ENCODE measurements around the gene PBOV1.
"Not testable (repeated sequence)": the region's sequence is repeated elsewhere in the genome, so short reads cannot be mapped to it uniquely, and the experiment has no call there.

The PBOV1 gene

DNA sequence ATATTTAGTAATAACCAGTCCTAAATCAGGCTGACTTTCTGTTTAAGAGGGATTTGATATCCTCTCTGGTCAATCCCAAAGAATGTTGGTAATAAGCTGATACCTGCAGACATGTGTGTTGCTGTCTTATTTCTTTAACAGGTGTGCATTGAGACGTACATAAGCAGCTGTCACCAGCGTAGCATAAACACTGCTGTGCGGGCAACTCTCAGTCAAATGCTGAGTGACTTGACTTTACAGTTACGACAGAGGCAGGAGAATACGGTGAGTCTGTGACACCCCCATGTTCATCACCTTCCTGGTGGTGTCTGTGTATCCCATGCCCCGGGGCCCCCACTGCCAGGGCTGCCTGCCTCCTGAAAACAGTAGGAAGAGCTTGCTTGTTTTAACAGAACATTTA lies 20.1 kb upstream of the PBOV1 start:
- no peak for DNase-seq (ENCODE audit: low read depth)

DNA sequence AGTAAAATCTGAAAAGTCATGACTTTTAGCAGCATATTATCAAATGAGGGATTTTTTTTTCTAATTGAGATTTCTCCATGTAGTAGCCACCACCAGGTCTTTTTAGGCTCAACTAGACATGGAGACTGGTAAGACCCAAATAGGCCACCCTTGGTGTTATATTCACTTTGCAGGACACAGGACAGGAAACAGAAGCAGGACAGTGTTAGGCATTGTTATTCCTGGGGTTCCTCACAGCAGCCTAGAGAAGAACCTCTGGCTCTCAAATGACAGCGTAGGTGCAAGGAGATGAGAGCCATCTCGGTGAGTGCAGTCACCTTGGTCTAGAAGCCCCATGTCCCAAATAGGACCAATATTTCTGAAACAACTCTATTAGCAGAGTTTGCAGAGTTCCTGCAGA lies 19.2 kb upstream of the PBOV1 start:
- DNase-seq (ENCODE audit: low read depth), result no peak

DNA sequence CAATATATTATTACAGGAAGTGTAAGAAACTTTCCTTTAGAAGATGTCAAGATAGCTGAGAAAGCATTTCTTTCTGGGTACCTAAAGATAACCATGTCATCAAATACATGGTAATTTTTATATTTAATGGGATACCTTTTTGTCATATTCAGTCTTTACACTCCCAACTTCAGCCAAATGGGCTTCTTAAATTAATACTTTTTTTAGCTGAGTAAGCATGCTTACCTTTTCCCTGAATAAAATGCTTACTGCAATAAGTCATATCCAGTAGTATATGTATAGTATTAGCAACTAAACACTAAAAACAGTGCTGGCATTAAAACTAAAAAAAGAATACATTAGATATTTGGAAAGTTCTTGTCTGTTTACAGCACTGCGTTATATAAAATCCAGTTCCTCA lies 17.4 kb upstream of the PBOV1 start:
- DNase-seq (ENCODE audit: low read depth), result no peak

DNA sequence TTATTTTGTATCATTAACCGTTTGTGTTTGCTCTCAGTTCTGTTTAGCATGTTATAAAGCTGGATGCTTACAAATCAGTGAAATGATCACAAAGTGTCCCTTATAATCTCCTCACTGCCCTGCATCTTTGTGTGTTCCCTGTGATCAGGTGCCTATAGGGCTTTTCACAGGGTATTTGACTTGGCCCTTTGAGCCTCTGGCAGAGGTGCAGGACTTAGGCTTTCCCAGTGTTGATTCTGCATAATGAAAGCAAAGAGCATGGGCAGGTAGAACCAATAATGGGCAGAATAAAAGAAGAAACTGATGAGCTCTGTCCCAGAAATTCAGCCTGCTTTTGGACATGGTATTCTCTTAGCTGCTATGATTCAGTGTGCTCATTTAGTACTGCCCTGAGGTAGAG lies 16.9 kb upstream of the PBOV1 start:
- no peak for DNase-seq (ENCODE audit: low read depth)

GRCh38 chr6:138234363-138234762 lies 16.1 kb upstream of the PBOV1 start:
- DNase-seq (ENCODE audit: low read depth), result no peak

- DNase-seq (ENCODE audit: low read depth), result no peak
Observed at GRCh38 chr6:138231381-138231886, 13.1 kb upstream of the PBOV1 start.

DNA sequence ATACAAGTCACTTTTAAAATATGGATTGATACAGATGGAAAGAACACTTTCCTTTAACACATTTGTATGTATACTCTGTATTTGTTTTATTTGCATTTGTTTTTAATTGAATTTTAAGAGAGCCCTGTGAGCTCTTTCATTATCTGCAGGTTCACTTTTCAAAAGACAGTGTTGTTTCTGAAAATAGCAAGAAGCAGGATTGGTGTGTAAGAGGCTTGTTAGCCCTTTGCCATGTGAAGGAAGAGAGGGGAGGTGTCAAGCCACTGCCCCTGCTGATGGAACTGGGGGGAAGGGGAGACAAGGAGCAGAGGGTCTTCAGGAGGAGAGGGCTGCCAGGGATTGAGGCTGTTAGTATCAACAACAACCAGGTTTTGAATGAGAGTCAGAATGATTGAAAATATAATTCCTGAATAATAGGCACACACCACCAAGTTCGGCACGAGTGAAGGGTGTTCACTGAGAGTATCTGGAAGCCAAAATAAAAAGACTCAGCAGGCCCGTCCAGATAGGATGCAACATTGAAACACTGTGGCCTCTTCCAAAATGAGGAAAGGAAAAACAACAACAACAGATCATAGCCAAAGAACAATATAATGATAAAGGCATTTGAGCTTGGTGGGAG lies 12.6 kb upstream of the PBOV1 start:
- DNase-seq (ENCODE audit: low read depth), result no peak

DNA sequence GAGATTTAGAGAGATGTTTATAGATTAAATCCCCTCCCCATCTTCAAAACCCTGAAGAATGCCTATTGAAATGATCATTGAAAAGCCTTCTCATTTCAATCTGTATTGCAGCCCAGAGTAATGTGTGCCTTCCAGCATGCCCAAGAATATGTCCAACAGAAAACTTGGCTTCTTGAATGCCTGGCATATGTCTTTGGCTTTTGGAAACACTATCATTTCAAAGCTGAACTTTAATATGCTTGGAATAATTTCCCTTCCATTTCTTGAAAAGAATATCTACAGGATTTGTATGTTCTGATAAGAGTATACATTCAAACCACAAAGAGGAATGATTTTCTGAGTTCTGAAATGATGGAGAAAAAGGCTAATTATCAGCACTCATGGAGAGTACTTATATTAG lies 11.9 kb upstream of the PBOV1 start:
- no peak for DNase-seq (ENCODE audit: low read depth)

GRCh38 chr6:138229663-138230179 lies 11.4 kb upstream of the PBOV1 start:
- DNase-seq (ENCODE audit: low read depth), result no peak

DNA sequence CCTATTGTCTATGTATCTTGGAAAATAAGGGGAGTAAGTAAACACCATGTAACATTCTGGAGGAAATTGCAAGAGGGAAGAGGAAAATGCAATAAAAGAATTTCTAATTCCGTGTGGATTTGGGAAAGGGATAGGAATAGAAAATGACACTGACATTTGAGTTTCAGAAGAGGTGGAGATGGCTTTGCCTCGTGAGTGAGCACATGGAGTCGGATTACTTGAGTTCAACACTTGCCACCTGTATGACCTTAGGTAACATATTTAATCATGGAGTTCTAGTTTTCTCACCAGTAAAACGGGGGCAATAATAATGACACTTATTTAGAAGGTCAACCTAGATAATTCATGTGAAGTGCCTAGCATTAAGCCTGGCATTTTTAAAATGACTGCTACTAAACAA lies 10.8 kb upstream of the PBOV1 start:
- no peak for DNase-seq (ENCODE audit: low read depth)

GRCh38 chr6:138227316-138227781 lies 9.1 kb upstream of the PBOV1 start:
- no peak for DNase-seq (ENCODE audit: low read depth)

- DNase-seq (ENCODE audit: low read depth), result no peak
Observed at GRCh38 chr6:138226700-138227315, 8.5 kb upstream of the PBOV1 start.

- no peak for DNase-seq (ENCODE audit: low read depth)
Observed at GRCh38 chr6:138225953-138226352, 7.7 kb upstream of the PBOV1 start.

DNA sequence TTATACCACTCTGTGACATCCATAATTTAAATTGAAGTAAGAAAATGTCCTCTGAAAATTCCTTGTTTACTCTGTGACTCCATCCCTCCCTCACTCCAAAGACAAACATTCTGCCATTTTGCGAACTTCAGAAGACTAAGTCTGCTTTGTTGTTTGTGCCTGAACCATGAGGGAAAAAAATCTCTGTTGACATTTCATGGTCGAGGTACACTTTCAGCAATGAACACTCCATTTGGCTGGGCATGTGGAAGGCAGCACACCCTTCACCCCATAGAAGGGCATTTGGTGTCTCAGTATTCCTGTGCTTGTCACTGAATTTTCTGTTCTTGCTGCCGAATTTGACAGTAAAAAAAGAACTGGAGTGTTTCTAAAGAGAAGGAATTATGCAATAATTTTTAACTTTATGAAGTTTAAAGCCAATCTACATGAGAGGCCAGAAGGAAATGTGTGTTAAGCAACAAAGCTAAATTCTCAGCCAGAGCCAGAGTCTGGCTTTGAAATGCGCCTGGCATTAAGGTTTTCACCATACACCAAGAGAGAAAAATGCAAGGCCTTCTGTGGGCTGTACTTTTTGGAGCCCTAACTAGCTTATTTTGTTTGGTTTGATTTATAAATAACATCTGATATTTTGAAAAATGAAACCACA lies 4.7 kb upstream of the PBOV1 start:
- no peak for DNase-seq (ENCODE audit: low read depth)

DNA sequence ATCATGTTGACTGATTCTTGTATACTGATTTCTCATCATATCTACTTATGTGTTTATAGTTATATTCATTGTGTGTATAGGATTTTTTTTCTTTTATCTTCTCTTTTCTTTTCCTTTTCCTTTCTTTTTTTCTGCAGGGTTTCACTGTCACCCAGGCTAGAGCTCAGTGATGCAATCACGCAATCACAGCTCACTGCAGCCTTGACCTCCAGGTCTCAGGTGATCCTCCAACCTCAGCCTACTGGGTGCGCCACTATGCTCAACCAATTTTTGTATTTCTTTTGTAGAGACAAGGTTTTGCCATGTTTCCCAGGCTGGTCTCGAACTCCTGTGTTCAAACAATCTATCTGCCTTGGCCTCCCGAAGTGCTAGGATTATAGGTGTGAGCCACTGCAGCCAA lies 1.6 kb upstream of the PBOV1 start:
- DNase-seq (ENCODE audit: low read depth), result no peak

- DNase-seq (ENCODE audit: low read depth), result no peak
Observed at GRCh38 chr6:138219398-138219797, 1.1 kb upstream of the PBOV1 start.

DNA sequence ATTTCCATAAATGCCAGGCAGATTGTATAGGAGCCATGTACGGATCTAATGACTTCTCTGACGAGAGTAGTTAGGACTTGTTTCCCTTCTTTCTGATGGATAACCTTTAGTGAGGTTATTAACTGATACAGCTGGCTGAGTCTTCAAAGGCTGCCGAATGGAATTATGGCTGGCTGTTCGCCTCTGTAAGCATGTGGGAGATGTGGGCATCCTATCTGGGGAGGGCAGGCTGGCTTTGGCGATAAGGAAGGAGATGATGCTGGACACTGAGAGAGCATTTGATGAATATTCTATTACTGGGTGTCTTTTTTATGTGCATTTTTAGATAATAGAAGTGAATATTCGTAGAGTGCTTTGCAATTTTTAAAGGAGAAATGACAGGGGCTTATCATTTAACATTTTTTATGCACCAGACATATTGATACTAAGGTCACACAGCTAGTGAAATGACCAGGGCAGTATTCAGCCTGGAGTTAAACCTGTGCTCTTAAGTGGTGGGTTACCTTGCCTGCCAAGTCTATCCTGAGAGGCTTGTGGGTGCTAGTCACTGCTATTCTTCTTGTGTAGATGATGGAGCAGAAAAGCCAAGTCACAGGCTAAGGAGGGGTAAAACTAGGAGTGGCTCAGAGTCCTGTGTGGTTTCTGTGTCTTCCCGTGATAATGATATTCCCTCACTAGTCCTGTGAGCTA lies 3.1 kb downstream of the PBOV1 start:
- no peak for DNase-seq (ENCODE audit: low read depth)

GRCh38 chr6:138212530-138212929 lies 5.8 kb downstream of the PBOV1 start:
- not testable (repeated sequence) for DNase-seq (ENCODE audit: low read depth)

GRCh38 chr6:138211601-138212000 lies 6.7 kb downstream of the PBOV1 start:
- DNase-seq (ENCODE audit: low read depth), result no peak

GRCh38 chr6:138211048-138211581 lies 7.2 kb downstream of the PBOV1 start:
- DNase-seq (ENCODE audit: low read depth), result no peak

DNA sequence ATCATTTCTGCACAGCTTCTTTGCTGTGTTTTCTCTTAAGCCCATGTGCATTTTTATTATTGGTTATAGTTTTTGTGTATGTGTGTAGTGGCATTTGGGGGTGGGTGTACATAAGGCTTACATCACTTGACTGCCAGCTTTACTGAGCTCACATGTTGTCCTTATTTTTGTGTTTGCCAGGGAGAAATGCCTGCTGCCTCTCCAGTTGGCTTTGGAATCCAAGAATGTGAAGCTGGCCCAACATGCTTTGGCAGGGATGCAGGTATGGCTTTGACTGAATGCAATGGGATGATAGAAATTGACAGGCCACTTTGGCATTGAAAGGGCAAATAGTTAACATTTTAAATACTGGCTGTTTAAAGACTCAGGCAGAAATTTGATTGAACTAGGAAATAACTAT lies 11.4 kb downstream of the PBOV1 start:
- no peak for DNase-seq (ENCODE audit: low read depth)

DNA sequence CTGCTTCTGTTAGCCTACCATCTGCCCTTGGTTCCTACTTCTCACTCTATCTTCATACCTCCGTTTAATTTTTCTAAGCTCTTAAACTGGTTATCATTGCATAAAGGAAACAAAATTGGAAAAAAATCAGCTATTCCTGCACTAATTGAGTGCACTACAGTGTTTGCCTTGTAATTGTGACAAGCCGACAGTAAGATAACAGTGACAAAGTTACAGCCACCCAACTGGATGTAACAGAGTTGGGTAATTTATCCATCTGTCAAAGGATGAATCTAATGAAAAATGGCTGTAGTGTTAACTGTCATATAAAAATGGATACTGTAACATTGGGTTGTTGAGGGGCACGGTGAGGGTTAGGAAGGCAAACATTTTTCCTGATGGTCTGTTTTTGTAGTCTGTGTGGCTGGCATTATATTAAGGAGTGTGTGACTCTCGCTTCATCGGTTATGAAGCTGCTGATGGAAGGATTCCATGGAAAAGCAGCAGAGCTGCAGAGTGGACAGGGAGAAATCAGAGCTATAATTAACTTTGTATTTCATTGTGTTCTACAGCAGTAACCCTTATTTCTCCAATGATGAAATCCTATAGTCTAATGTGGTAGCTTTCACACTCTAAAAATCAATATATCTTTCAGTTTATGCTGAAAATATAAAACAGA lies 12.7 kb downstream of the PBOV1 start:
- DNase-seq (ENCODE audit: low read depth), result no peak

Measured in stimulated activated CD8-positive, alpha-beta memory T cell treated with anti-CD3 and anti-CD28 coated beads, Interleukin-4, amount 100 ng/mL, for 24 hours (primary cell).